HG02938 (cell line): ENCODE measurements around the gene SMARCA1.

Experiments used
- ATAC-seq: cut with Tn5 transposase; IDR thresholded peaks from one replicate; pipeline ENCODE4 v1.9.1; 2021; ENCODE audit warnings: mild to moderate bottlenecking, moderate library complexity; ENCODE audit not compliant: unreplicated experiment

The SMARCA1 gene

DNA sequence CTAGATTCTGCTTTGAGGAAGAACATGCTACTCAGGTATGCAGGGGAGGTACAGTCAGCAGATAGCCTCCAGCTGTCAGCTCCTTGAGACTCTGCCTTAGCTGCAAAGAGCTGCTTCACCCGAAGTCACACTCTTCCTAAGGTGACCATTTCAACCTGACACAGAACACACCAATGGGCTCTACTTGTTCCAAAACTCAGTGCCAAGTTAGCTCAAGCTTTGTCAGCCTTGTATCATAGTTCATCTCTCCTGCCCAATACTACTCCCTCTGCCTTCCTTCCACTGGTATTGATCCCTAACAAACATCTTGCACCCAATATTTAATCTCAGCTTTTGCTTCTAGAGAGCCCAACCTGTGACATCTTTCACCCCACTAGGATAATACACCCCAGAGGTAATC is 7.8 kb upstream of the SMARCA1 start:
- ATAC-seq, result no peak

DNA sequence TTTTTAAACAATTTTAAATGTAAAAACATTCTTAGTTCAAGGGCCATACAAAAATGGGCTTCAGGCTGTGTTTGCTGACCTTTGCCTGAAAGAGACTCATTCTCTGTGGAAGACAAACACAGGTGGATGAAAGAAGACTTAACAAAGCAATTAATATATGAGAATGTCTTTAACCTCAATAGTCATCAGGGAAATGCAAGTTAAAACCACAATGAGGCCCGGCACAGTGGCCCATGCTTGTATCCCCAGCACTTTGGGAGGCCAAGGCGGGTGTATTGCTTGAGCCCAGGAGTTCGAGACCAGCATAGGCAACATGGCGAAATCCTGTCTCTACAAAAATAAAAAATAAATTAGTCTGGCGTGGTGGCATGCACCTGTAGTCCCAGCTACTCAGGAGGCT is 7.1 kb upstream of the SMARCA1 start:
- ATAC-seq, result no peak

DNA sequence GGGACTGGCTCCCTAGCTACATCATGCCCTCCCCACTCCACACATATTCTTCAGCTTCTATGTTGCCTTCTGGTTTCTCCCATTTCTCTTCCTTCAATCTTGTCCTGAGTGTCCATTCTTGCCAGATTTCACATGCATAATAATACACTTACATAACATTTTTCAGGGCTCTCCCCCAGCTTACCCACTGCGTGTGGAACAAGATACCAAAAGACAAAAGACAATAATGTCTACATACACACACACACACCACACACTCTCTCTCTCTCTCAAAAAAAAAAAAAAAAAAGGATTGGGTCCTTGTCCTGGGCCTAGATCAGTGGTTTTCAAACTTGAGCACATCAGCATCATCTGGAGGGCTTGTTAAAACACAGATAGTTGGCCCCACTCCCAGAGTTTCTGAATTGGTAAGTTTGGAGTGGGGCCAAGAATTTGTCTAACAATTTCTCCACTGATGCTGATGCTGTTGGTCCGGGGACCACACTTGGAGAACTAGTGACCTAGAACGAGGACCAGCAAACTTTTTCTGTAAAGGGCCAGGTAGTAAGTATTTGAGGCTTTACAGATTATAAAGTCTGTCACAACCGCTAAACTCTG is 6.5 kb upstream of the SMARCA1 start:
- no peak for ATAC-seq

DNA sequence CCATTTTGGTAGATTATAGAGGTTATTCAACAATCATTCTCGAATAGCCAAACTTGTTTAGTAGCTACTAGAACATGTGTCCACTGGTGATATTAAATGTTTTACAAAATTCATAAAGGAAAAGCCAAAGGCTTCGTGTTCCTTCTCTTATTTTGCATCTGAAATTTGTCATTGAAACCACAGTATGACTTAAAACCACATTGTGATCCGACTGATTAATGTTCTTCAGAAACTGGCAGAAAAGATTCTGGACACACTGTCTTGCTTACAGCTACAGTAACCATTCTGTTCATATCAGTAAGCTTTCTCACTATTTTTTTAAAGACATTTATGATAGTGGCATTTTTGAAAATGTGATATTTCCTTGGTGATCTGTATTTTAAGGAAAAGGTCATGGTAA is 2.6 kb upstream of the SMARCA1 start:
- ATAC-seq, result no peak

DNA sequence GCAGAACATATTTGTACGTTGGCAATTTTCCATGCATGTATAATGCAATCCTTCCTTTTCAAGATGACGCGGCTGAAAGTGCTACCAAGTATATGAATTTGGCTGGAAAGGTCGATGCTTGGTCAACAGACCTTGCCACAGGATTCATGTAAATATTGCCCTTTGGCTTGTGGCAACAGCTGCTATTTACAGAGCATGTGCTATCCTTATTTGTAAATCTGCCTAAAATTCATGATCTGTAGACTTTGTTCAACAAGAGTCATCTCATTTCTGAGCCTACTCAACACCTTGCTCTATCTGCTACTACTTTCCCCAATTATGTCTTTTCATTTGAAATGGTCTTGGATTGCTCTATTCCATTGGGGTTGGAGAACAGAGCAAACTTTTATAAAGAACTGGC is 1.9 kb upstream of the SMARCA1 start:
- no peak for ATAC-seq

DNA sequence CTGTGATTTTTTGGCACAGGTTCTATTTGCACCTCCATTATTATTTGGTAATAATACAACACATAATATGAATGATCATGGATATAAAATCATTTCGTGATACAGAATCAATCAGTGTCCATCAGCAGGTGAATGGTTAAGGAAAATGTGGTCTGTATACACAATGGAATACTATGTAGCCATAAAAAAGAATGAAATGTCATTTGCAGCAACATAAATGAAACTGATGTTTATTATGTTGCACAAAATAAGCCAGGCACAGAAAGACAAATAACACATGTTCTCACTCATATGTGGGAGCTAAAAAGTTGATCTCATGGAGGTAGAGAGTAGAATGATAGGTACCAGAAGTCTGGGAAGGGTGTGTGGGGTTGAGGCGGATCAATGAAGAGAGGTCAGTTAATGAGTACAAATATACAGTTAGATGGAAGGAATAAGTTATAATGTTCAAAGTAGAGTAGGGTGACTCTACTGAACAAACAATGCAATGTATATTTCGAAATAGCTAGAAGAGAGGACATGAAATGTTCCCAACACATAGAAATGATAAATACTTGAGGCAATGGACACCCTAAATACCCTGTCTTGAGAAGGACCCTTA is 1.1 kb upstream of the SMARCA1 start:
- no peak for ATAC-seq

DNA sequence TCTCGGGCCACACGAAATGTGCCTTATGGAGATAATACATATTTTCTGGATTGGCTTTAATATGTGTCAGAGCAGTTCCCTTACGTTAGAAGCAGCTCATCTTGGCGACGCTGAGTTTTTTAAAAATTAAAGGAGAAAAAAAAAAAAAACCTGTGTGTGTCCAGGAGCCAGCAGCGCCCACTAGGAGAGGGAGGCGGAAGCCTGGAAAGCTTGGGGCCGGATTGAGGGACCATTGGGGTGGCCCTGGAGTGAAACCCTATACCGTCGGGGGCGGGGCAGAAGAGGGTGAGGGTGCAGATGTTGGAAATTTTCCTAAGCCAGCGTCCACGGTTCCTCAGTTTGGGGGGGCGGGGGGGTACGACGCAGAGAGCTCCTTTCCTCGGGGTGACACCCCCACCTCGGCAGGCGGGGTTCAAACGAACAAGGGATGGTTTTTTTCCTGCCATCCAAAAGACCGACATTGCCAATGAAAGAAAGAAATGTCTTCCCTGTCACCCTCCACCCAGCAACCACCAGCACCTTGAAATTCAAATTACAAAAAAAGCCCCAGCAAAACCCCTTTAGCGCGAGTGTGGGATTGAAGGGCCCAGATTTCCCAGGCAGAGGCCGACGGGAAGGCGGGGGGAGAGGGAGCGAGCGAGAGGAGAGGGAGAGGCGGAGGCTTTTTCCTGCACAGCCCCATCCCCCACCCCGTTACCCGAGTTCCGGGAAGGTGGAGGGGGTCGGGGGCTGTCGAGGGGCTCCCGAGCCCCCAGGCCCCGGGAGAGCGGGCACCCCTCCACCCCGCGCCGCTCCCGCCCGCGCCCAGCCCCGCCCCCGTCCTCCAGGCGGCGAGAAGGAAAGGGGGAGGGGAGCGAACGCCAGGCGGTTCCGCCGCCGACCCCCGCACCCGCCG is 859 bp downstream of the SMARCA1 start:
- ATAC-seq, result no peak

DNA sequence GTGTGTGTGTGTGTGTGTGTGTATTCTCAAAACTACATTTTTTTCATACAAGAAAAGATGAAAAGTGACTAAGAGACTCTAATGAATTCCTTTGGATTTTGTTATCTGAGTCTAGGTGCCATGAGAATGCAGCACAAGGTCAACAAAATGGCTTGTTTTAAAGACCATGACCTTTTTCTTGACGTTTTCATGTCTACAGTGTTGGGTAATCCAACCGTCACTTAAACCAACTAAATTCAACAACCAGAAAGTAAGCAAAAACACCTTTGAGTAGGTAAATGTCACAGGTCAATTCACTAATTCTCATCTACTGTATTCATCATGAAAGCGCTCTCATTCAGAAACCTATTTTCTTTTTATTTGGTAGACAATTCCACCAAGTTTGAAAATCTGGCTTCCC is 3.1 kb downstream of the SMARCA1 start:
- no peak for ATAC-seq

DNA sequence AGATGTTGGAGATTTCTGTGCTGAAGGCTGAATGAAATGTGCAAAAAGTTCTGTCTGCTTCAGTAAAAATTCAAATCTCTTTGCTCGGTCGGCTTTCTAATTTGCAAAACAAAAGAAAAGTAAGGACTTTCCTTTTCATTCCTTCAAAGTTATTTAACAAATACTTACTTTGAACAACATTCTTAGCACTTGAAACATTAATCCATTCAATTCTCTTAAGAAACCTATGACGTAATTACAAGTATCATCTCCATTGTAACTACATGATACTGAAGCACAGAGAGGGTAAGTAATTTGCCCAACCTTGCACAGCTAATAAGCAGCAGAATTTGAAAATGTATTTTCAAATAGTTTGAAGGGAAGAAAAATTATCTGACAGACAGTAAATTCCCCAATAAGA is 6.9 kb downstream of the SMARCA1 start:
- no peak for ATAC-seq

DNA sequence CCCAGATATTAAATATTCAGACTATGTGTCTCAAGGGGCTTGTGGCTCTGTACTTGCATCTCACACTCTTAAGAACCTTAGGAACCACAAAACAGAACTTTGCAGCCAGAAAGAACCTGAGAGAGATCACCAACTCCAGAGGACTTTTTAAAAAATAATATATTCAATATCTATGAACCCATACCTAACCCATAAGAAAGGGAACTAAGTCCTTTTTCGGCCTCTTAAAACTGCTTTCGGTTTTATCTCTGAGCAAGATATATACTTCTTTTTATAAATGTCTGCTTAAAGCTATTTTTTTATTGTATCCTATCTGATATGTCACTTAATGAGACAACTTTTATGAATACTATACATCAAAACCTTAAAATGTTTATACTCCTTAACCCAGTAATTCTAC is 10.9 kb downstream of the SMARCA1 start:
- no peak for ATAC-seq

DNA sequence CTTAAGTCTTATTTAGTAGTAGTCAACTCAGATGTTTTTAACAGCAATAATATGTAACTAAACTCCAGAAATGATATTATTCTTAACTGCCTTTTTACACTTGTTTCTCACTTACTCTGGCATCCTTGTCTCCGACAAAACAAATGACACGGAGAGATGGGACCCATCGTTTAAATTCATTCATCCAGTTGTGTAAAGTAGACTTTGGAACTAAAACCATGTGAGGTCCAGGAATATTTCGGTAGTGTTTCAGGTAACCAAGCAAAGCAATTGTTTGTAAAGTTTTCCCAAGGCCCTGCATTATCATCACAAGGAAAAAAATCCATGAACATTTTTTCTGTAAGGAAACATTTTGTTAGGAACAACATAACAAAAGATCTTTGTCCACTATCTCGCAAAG is 11.6 kb downstream of the SMARCA1 start:
- no peak for ATAC-seq

DNA sequence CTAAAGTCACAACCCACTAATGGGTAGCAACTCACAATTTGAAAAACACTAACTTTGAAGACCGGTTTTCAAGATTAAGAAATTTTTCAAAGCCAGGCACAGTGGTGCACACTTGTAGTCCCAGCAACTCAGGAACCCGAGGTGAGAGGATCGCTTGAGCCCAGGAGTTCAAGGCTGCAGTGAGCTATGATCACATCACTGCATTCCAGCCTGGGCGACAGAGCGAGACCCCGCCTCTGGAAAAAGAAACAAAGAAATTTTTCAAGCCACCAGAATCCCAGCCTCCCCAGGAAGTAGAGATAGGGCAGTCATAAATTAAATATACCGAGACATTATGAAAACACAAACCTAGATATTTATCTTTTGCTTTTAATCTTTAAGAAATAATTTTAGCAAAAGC is 13.0 kb downstream of the SMARCA1 start:
- no peak for ATAC-seq

DNA sequence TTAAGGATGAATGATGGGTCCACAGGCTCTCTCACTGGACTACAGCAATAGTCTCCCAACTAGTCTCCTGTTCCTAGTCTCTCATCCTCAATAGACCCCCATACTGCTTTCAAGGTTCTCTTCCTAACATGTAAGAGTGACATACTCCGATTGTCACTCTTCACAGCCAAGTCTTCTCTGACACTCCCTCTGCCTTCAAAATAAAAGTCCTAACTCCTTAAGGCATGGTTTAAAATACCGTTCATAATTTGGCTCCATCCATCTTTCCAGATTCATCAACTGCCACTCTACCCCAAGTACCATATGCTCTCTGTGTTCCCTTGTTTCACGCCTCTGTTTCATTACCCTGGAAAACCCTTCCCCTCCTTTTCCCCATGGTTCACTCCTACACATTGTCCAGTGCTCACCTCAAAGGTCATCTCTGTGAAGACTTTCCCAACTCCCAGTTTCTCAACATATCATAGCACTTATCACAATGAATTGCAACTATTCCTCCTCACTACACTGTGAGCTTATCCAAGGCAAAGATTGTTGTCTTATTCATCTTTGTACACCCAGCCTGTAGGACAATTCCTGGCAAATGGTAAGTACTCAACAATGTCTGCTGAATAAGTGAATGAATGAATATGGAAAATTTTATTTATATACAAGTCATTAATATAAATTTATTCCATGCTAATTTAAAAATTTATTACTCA is 26.0 kb downstream of the SMARCA1 start:
- ATAC-seq, result no peak

DNA sequence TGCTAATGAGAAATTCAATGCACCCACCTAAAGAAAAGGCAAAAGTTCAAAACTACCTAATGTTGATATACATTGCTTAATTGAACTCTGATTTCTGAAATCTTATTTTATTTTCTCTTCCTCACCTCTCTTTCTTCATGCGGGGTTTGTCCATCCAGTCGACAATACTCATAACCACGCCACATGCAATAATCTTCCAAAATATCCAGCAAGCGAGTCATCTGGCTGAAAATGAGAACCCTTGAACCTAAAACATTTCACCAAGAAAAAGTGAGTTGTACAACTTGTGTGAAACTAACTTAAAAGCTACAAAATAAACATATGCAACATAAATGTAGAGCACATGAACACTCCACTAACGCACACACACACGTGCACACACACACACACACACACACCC is 26.7 kb downstream of the SMARCA1 start:
- ATAC-seq, result no peak

DNA sequence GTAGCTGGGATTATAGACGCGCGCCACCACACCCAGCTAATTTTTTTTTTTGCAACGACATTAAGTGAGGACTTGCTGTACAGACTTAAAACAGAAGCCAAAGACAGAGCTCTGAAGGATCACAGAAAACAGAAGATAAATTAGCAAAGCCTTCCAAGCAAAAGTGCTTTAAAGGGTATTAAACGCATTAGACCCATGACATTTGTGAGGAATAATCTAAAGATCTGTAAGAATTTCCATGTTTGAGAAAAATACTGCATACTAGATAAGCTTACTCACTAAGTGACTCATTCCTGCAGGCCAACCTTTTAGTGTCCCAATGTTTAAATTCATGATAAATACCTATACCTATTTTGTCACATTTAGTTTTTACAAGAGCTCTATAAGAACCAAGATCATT is 27.4 kb downstream of the SMARCA1 start:
- ATAC-seq, result no peak

DNA sequence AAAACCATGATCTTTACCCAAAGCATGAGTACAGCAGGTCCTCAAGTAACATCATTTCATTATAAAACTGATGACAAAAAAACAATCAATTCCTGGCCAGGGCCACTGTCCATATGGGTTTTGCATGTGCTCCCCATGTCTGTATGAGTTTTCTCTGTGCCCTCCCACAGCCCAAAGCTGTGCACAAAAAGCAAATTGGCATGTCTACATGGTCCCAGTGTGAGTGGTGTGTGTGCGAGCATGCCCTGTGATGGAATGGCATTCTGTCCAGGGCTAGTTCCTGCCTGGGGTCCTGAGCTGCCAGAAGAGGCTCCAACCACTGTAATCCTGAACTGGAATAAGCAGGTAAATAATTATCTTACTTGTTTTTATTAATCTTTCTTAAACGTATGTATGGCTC is 28.4 kb downstream of the SMARCA1 start:
- no peak for ATAC-seq

DNA sequence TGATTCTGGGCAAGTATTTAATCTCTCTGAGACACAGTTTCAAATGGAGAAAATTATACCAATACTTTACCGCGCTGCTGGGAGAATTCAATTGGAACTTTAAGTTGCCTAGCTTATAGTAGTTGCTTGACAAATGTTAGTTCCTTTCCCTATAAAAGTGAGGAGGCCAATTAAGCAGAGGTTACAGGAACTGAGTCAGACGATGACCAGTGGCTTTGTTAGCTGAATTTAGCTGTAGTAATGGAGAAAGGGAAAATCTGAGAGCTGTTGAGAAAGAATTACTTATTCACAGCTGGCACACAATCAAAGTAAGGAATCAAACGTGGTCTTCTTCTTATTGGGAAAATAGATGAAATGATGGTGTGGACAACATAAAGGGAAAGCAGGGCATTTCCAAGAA is 29.6 kb downstream of the SMARCA1 start:
- no peak for ATAC-seq

DNA sequence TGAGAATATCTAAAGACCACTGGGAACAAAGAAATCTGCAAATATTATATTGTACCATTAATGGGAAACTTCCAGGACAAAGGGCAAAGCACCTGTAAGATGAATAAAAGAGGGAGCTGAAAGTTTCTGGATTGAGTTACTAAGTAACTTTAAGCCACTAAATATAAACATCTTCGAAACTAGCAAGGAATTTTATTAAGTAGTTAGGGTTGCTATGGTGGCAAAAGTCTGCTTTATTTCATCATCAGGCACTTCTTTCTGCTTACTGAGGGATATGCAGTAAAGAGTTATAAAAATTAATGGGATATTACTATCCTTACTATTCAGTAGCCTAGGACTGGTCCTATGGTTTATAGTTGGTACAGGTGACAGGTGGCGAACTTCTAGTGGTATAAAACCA is 33.0 kb downstream of the SMARCA1 start:
- ATAC-seq, result no peak

DNA sequence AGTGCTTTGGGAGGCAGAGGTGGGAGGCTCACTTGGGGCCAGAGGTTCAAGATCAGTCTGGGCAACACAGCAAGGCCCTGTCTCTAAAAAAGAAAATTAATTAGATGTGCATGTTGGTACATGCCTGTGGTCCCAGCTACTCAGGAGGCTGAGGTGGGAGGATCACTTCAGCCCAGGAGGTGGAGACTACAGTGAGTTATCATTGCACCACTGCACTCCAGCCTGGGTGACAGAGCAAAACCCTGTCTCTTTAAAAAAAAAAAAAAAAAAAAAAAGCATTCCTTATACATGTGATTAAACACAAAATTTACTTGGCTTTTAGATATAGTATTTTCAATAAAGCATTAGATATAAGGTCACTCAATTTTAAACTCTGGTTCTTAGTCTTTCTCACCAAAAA is 34.9 kb downstream of the SMARCA1 start:
- no peak for ATAC-seq

DNA sequence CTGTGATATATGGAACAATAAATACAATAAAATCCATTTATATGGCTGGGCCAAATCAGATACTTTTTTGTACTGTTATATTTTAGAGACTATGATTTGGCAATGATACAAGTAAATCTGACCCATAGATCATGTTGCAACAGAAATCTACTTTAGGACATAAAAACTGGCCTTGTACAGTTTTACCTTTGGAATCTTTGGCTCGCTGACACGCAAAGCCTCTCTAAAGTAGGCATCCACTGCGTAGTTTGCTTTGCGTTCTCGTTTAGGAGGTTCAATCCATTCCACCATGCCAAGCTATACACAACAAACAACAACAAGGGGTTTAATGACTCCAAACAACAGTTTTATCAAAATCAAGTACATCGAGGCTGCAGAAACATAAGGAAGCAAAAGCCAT is 42.4 kb downstream of the SMARCA1 start:
- no peak for ATAC-seq

DNA sequence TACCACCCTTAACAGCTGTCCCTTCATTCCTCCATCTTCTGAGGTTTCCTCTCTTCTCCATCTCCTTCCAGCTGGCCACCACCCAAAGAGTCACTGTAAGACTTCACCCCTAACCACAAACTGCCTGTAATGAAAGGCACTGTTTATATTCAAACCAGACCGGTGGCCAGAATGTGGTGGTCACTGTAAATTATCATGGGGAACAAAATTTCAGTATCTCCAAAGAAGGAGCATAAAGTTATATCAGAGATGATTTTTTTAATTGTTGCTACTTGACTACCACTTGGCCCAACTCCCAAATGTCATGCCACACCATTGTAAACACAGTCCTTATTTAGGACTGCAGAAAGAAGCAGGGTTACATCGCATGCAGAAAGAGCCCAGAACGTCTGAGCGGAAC is 44.8 kb downstream of the SMARCA1 start:
- ATAC-seq, result no peak

DNA sequence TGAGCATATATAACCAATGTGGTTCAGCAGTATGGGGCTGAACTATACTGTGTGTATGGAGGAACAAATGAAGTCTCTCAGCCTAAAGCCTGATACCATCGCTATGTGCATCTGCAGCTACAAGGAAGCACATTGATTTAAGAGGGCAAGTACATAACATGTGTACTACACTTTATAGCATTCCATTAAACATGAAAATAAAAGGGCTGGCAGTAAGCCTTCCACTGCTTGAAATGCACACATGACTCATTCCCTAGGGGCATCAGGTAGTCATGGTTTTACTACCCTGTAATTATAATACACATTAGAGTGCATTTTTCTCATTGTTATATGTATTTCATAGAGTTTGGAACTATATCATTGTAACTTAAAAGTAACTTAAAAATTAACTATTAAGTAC is 51.2 kb downstream of the SMARCA1 start:
- ATAC-seq, result no peak
